Endometrium (tissue), 2 donors: ENCODE results near the gene SERPINB13.
"Not testable (repeated sequence)": the region's sequence is repeated elsewhere in the genome, so short reads cannot be mapped to it uniquely, and the experiment has no call there.

Experiments used
- FAIRE-seq: peaks from 2 replicates; lab custom pipeline; 2012; peaks lifted over from hg19 to GRCh38; lab: Jason Lieb, UNC
- donor health status: control.
- donor health status: control.

The SERPINB13 gene

GRCh38 chr18:63590966-63591695 is 4.0 kb downstream of the SERPINB13 start:
- no peak for FAIRE-seq

GRCh38 chr18:63591725-63592124 is 4.6 kb downstream of the SERPINB13 start:
- FAIRE-seq, result peak; percentile 35

GRCh38 chr18:63592471-63592870 is 5.3 kb downstream of the SERPINB13 start:
- FAIRE-seq, result no peak

DNA sequence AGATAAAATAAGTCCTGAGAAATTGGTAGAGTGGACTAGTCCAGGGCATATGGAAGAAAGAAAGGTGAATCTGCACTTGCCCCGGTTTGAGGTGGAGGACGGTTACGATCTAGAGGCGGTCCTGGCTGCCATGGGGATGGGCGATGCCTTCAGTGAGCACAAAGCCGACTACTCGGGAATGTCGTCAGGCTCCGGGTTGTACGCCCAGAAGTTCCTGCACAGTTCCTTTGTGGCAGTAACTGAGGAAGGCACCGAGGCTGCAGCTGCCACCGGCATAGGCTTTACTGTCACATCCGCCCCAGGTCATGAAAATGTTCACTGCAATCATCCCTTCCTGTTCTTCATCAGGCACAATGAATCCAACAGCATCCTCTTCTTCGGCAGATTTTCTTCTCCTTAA is 9.8 kb downstream of the SERPINB13 start:
- FAIRE-seq, result no peak

DNA sequence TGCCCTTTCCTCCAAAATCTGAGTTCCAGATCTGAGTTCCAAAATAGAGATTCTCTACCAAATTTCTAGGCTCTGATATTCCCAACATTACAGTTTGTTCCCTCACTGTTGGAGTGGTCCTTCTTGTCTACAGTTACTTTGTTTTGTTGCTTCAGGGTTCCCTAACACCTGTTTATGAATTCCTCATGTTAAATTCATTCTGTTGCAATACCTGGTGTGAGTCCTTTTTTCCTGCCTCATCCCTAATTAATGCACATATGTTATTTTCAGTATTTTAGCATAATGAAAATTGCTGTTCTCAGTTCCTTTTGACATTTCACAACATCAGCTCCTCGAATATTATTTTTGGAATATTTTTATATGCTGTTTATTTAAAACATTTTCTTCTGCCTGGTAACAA is 16.2 kb downstream of the SERPINB13 start:
- FAIRE-seq, result no peak

GRCh38 chr18:63603772-63604171 is 16.6 kb downstream of the SERPINB13 start:
- FAIRE-seq, result no peak

GRCh38 chr18:63604791-63605567 is 17.8 kb downstream of the SERPINB13 start:
- FAIRE-seq, result no peak

DNA sequence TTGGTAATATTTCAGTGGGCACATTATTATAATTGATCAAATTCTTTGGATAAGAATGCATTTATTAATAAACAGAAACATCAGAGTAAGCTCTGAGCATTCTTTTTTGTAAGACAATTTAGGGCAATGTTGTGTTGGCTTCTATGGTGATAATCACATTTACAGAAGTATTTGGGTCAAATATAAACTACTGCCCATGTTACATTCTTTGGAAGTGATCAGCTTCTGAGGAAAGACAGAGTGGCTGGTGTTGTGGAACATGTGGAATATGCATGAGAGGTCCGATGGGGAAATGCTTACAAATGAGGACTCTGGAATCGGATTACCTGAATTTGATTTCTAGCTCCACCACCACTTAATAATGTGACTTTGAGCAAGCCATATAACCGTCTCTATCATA is 19.4 kb downstream of the SERPINB13 start:
- no peak for FAIRE-seq

DNA sequence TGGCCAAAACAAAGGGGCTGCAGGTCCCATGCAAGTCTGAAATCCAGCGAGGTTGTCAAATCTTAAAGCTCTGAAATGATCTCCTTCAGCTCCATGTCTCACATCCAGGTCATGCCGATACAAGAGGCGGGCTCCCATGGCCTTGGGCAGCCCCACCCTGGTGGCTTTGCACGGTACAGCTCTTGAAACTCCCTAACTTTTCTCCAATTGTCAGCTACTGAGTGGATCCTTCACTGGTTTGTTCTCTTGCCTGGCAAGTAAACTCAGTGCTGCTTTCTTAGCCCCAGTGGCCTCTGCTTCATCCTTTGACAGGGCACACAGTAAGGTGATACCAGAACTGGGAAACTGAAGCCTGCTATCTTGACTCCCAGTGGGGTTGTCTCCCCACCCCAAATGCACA is 26.3 kb downstream of the SERPINB13 start:
- FAIRE-seq, result no peak

DNA sequence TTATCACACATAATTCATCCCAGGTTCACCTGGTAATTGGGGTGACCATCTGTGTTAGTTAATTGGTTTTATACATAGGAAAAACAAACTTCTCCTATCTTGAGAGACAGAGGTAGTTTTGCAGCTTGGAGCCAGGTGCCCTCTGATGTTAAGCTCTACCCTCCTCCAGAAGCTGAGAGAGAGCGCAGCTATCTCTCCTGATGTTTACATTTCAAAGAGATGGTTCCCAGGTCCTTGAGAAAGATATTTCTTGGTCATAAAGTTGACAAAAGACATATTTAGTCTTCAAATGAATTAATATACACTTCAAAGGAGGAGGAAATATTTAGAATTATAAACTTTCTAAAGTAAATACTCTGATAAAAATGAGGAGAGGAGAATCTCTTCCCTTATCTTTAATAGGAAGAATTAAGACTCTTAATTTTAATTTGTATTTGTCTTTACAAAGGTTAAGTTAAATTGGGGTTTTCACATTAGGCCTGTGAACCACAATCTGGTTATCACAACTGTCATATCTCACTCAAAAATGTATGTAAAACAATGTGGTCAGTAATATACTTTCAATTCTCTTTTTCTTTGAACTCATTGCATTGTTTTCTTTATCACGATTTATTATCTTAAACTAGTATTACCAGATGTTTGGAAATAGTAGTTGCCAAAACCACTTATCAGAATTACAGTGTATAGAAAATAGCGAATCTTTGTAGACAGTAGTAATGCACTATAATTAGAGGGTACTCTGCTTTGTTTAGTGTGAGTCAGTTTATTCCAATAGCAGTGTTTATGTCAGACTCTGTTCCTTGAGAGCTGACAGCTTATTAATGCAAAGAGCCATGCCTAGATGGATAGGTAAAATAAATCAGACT is 30.1 kb downstream of the SERPINB13 start:
- FAIRE-seq, result peak; percentile 95

- FAIRE-seq, result no peak
Observed at GRCh38 chr18:63617915-63618234, 30.7 kb downstream of the SERPINB13 start.

DNA sequence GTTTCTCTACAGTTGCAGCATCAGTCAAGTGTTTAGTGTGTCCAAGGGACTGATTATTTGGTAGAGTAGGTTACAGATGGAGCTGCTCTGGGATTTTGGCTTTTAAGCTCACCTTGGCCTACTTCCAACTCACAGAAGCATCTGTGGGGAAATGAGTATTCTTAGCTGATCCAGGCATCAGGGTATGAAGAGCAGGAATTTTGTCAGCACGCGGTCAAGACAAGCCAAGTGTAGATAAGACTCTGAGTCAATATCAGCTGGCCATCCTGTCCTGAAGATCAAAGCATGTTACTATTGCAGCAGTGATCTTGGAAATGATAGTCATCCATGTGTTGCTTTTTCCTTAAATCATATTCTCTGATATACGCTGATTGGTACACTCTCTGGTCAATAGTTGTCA is 32.5 kb downstream of the SERPINB13 start:
- FAIRE-seq, result no peak

- no peak for FAIRE-seq
Observed at GRCh38 chr18:63624863-63625262, 37.7 kb downstream of the SERPINB13 start.

- no peak for FAIRE-seq
Observed at GRCh38 chr18:63626431-63626830, 39.3 kb downstream of the SERPINB13 start.

GRCh38 chr18:63627819-63628218 is 40.7 kb downstream of the SERPINB13 start:
- no peak for FAIRE-seq

- FAIRE-seq, result no peak
Observed at GRCh38 chr18:63637703-63638102, 50.6 kb downstream of the SERPINB13 start.

DNA sequence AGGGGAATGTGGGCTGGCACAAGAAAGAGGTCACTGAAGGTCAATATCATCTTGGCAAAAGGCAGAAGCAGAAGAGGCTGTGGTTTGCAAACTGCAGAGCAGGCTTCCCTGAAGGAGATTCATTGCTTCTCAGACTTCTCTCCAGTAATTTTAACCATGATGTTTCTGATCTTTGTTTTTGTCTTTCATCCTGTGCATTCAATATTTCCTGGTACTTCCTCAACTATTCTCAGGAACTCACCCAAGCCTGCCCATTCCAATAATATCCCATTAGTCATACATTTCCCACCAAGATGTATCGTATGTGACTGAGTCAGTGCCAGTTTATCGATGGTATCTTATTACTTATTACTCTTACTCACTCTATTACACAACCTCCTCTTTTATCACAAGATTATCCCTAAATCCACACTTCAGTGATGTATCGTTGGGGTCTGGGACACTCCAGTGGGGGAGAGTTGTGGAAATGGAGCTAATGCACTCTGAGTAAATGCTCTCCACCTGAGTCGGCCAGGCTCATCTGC is 54.1 kb downstream of the SERPINB13 start:
- not testable (repeated sequence) for FAIRE-seq

DNA sequence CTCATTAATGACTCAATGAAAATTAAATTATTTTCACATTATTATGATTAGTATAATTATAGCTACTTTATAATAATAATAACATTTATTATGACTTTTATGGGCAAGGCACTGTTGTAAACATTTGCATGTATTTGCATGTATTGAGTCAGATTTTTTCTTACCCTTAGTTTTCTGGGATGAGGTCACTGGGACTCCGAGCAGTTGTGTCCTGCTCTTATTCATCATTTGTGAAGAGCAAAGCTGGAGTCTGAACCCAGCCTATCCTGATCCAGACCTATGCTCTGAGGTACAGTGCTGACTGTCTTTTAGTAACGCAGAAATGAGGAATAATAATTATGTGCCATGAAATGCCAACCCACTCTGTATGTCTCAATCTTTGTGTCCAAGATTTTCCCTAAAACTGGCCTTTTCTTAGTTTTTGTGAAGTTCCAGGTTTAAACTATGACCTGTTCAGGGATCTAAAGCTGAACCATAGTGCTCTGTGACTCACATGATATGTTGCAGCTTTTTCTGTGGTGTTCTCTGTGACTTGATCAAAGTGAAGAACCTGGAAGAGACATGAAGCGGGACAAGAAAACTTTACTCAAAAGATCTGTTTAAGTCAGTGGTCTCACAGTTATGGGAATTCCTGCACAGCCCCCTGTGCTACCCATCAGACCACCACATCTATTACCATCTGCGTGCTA is 55.7 kb downstream of the SERPINB13 start:
- FAIRE-seq, result not testable (repeated sequence)

DNA sequence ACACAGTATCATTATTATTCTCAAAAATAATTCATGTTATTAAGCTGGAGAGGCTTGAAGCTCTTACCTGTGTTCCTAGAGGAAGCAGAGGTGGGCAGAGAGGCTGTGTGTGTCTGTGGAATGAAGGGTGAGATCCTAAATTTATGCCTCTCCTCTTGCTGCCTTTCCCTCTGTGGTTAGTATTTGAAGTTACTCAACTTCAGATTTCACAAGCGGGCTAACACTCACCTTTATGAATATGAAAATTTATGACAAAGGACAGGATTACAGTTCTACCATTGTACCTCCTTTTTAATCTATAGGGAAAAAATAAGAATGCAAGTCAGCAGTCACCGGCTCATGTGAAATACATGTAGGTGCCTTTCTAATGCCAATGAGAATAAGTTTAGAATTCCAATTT is 57.0 kb downstream of the SERPINB13 start, which contains the start of gene SERPINB4:
Gene SERPINB4, minus strand, starts transcription at position 115 of the 400 bp plus-strand sequence. CDS start 679 bp downstream, outside the sequence.
- peak; percentile 21 for FAIRE-seq

DNA sequence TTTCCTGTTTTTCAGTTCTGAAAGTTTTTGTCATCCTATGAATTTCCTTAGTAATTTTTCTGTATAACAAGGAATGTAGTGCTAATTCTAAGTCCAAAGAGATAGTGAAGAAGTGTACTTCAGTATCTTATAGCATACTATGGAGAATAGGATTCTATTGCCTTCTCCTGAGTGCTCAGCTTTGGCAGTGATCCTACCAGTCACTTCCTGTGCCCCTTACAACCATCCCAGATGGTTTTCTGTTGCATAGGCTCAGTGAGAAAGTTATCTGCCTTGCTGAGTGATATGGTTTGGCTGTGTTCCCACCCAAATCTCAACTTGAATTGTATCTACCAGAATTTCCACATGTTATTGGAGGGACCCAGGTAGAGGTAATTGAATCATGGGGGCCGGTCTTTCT is 57.6 kb downstream of the SERPINB13 start:
- not testable (repeated sequence) for FAIRE-seq

- FAIRE-seq, result no peak
Observed at GRCh38 chr18:63646936-63647335, 59.8 kb downstream of the SERPINB13 start.

GRCh38 chr18:63648241-63648640 is 61.1 kb downstream of the SERPINB13 start:
- FAIRE-seq, result no peak
